H1 (cell line): ENCODE data around the gene SCN3B.

Source experiments
- CTCF ChIP-seq, 3 experiments: IDR thresholded peaks; 1 replicate in 2 of 3; 2 replicates in 1 of 3; pipeline versions ENCODE4 v1.5.1 to v1.6.1; 2011; ENCODE audit warnings: low read length in 3 of 3, mild to moderate bottlenecking in 3 of 3, inconsistent platforms in 2 of 3, low read depth in 1 of 3, moderate library complexity in 1 of 3; ENCODE audit not compliant: insufficient read depth in 1 of 3; ENCODE audit errors: control extremely low read depth in 1 of 3
- EP300 ChIP-seq, 2 experiments: IDR thresholded peaks; 1 replicate in 1 of 2; 2 replicates in 1 of 2; pipeline ENCODE4 v1.6.1; 2011 to 2012; ENCODE audit warnings: low read depth in 2 of 2, low read length in 2 of 2, mild to moderate bottlenecking in 2 of 2, borderline replicate concordance in 1 of 2, inconsistent platforms in 1 of 2, moderate library complexity in 1 of 2
- EZH2 ChIP-seq: fragments of 200-600 bp; sonication (generic); IDR thresholded peaks from 2 replicates; pipeline ENCODE4 v1.7.1; 2012; ENCODE audit warnings: low read depth, mild to moderate bottlenecking, moderate library complexity, low read length, inconsistent platforms; ENCODE audit not compliant: severe bottlenecking
- KDM5A ChIP-seq: fragments of 200-600 bp; IDR thresholded peaks from 2 replicates; pipeline ENCODE4 v1.7.1; 2012; ENCODE audit warnings: mild to moderate bottlenecking, low read length, inconsistent platforms, mixed read lengths
- NRF1 ChIP-seq: IDR thresholded peaks from 2 replicates; pipeline ENCODE4 v1.6.1; 2011; ENCODE audit warnings: mild to moderate bottlenecking, low read depth, low read length, improper control_type of control experiment
- POLR2A ChIP-seq, 2 experiments: IDR thresholded peaks; 1 replicate in 1 of 2; 2 replicates in 1 of 2; pipeline ENCODE4 v1.6.1; 2011; ENCODE audit warnings: low read depth in 2 of 2, low read length in 2 of 2, mild to moderate bottlenecking in 2 of 2; ENCODE audit errors: control extremely low read depth in 1 of 2
- RFX5 ChIP-seq: IDR thresholded peaks from 2 replicates; pipeline ENCODE4 v1.6.1; 2011; ENCODE audit warnings: low read depth, low read length, improper control_type of control experiment, borderline replicate concordance
- SUZ12 ChIP-seq: fragments of 200-600 bp; sonication (generic); IDR thresholded peaks from 2 replicates; pipeline ENCODE4 v1.6.1; 2012; ENCODE audit warnings: mild to moderate bottlenecking, inconsistent platforms, low read length, moderate library complexity, mixed read lengths
- ZNF274 ChIP-seq: IDR thresholded peaks from 2 replicates; pipeline ENCODE4 v1.7.0; 2012; ENCODE audit warnings: low read length, borderline replicate concordance; ENCODE audit errors: extremely low read depth
- TF ChIP-seq, protein P1 (sequence below): fragments of 300-600 bp; sonication (generic); IDR thresholded peaks from 2 replicates; pipeline ENCODE4 v1.7.1; 2012; ENCODE audit warnings: low read length, moderate library complexity, mild to moderate bottlenecking, inconsistent platforms; ENCODE audit not compliant: insufficient replicate concordance

DNA sequence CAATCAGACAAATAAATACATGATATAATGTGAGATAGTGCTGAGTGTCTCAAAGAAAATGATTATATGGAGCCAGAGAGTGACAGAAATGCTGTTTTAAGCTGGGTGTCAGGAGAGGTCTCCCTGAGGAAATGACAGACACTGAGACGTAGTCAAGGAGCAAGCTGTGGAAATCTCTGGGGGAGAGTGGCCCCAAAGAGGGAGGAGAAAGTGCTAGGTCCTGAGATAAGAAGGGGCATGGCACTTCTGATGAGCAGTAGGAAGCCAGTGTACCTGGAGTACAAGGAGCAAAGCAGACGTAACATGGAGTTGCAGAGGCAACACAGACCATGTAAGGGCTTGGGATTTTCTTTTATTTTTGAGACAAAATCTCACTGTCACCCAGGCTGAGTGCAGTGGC lies 48.3 kb upstream of the SCN3B start:
- TF ChIP-seq CTCF (IDR thresholded peaks at IDR 0.05; ENCODE audit: control extremely low read depth in 1 of 3, insufficient read depth in 1 of 3, low read depth in 1 of 3, low read length in 3 of 3): no peak
- no peak for TF ChIP-seq EP300 (IDR thresholded peaks at IDR 0.05; ENCODE audit: borderline replicate concordance in 1 of 2, low read depth in 2 of 2, low read length in 2 of 2)
- TF ChIP-seq RFX5: no peak
- no peak for TF ChIP-seq EZH2
- TF ChIP-seq NRF1: no peak
- TF ChIP-seq KDM5A: no peak
- TF ChIP-seq, protein P1, sequence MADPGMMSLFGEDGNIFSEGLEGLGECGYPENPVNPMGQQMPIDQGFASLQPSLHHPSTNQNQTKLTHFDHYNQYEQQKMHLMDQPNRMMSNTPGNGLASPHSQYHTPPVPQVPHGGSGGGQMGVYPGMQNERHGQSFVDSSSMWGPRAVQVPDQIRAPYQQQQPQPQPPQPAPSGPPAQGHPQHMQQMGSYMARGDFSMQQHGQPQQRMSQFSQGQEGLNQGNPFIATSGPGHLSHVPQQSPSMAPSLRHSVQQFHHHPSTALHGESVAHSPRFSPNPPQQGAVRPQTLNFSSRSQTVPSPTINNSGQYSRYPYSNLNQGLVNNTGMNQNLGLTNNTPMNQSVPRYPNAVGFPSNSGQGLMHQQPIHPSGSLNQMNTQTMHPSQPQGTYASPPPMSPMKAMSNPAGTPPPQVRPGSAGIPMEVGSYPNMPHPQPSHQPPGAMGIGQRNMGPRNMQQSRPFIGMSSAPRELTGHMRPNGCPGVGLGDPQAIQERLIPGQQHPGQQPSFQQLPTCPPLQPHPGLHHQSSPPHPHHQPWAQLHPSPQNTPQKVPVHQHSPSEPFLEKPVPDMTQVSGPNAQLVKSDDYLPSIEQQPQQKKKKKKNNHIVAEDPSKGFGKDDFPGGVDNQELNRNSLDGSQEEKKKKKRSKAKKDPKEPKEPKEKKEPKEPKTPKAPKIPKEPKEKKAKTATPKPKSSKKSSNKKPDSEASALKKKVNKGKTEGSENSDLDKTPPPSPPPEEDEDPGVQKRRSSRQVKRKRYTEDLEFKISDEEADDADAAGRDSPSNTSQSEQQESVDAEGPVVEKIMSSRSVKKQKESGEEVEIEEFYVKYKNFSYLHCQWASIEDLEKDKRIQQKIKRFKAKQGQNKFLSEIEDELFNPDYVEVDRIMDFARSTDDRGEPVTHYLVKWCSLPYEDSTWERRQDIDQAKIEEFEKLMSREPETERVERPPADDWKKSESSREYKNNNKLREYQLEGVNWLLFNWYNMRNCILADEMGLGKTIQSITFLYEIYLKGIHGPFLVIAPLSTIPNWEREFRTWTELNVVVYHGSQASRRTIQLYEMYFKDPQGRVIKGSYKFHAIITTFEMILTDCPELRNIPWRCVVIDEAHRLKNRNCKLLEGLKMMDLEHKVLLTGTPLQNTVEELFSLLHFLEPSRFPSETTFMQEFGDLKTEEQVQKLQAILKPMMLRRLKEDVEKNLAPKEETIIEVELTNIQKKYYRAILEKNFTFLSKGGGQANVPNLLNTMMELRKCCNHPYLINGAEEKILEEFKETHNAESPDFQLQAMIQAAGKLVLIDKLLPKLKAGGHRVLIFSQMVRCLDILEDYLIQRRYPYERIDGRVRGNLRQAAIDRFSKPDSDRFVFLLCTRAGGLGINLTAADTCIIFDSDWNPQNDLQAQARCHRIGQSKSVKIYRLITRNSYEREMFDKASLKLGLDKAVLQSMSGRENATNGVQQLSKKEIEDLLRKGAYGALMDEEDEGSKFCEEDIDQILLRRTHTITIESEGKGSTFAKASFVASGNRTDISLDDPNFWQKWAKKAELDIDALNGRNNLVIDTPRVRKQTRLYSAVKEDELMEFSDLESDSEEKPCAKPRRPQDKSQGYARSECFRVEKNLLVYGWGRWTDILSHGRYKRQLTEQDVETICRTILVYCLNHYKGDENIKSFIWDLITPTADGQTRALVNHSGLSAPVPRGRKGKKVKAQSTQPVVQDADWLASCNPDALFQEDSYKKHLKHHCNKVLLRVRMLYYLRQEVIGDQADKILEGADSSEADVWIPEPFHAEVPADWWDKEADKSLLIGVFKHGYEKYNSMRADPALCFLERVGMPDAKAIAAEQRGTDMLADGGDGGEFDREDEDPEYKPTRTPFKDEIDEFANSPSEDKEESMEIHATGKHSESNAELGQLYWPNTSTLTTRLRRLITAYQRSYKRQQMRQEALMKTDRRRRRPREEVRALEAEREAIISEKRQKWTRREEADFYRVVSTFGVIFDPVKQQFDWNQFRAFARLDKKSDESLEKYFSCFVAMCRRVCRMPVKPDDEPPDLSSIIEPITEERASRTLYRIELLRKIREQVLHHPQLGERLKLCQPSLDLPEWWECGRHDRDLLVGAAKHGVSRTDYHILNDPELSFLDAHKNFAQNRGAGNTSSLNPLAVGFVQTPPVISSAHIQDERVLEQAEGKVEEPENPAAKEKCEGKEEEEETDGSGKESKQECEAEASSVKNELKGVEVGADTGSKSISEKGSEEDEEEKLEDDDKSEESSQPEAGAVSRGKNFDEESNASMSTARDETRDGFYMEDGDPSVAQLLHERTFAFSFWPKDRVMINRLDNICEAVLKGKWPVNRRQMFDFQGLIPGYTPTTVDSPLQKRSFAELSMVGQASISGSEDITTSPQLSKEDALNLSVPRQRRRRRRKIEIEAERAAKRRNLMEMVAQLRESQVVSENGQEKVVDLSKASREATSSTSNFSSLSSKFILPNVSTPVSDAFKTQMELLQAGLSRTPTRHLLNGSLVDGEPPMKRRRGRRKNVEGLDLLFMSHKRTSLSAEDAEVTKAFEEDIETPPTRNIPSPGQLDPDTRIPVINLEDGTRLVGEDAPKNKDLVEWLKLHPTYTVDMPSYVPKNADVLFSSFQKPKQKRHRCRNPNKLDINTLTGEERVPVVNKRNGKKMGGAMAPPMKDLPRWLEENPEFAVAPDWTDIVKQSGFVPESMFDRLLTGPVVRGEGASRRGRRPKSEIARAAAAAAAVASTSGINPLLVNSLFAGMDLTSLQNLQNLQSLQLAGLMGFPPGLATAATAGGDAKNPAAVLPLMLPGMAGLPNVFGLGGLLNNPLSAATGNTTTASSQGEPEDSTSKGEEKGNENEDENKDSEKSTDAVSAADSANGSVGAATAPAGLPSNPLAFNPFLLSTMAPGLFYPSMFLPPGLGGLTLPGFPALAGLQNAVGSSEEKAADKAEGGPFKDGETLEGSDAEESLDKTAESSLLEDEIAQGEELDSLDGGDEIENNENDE: no peak
- TF ChIP-seq ZNF274: no peak
- no peak for TF ChIP-seq SUZ12
- TF ChIP-seq POLR2A (IDR thresholded peaks at IDR 0.05; ENCODE audit: control extremely low read depth in 1 of 2, low read depth in 2 of 2, low read length in 2 of 2): no peak
